Uterus (tissue), 4 donors: ENCODE data around the gene TCHH. TPM values are rescaled to one million over a fixed set of nuclear protein-coding genes. Genes with fewer than 3 reads are reported as not detected.

ENCODE experiments used
- DNase-seq, 2 donors: peaks; one replicate each; pipeline ENCODE4 v3.0.0-alpha.2; 2019 to 2020
- H3K27ac ChIP-seq, 2 donors: fragments of 200-600 bp; sonication (generic); 1 replicate in 1 of 2; 2 replicates in 1 of 2; pipeline ENCODE4 v1.5.1; 2016 to 2018
- H3K27me3 ChIP-seq, 2 donors: fragments of 200-600 bp; sonication (generic); one replicate each; pipeline ENCODE4 v1.5.1; 2018 to 2019; ENCODE audit warnings: control low read depth in 1 of 2
- H3K36me3 ChIP-seq, 2 donors: fragments of 200-600 bp; sonication (generic); one replicate each; pipeline ENCODE4 v1.5.1; 2019; ENCODE audit warnings: control low read depth in 1 of 2
- H3K4me1 ChIP-seq, 2 donors: fragments of 200-600 bp; sonication (generic); one replicate each; pipeline ENCODE4 v1.5.1; 2018 to 2019; ENCODE audit warnings: control low read depth in 1 of 2
- H3K4me3 ChIP-seq, 2 donors: fragments of 200-600 bp; sonication (generic); 1 replicate in 1 of 2; 2 replicates in 1 of 2; pipeline ENCODE4 v1.5.1; 2018 to 2019; ENCODE audit warnings: mild to moderate bottlenecking in 1 of 2
- H3K9me3 ChIP-seq, 2 donors: fragments of 200-600 bp; sonication (generic); one replicate each; pipeline ENCODE4 v1.5.1; 2019; ENCODE audit warnings: control low read depth in 1 of 2
- CTCF ChIP-seq, 4 experiments: fragments of 200-600 bp in 2 of 4; fragments of 450-650 bp in 2 of 4; sonication (generic) in 2 of 4; IDR thresholded peaks; one replicate each; pipeline ENCODE4 v1.5.1; 2016 to 2019; ENCODE audit warnings: antibody characterized with exemption in 4 of 4, mild to moderate bottlenecking in 2 of 4, moderate library complexity in 1 of 4
- POLR2A ChIP-seq, 2 donors: fragments of 450-650 bp; IDR thresholded peaks; one replicate each; pipeline ENCODE4 v1.6.1; 2016; ENCODE audit warnings: antibody characterized with exemption in 2 of 2, mild to moderate bottlenecking in 1 of 2, moderate library complexity in 1 of 2
- intact Hi-C: fragments of 100-400 bp; cut with DNase I; formaldehyde crosslinking; loops from one replicate; pipeline ENCODE4 v1.15.1; 2023; ENCODE audit warnings: low total_unique reads
- total RNA-seq, 4 donors: library from RNA; depleted of rRNA in 3 of 4; stranded (reverse); fragments of >200 nt in 3 of 4; gene quantifications; one replicate each; pipeline versions ENCODE4 v1.1.0 to v1.2.4, GENCODE V29; 2014 to 2023
- donor health status: DM: yes; HTN: yes; CAD: no.

The TCHH gene
- total RNA-seq, 4 donors from 2014 or later, result not detected

DNA sequence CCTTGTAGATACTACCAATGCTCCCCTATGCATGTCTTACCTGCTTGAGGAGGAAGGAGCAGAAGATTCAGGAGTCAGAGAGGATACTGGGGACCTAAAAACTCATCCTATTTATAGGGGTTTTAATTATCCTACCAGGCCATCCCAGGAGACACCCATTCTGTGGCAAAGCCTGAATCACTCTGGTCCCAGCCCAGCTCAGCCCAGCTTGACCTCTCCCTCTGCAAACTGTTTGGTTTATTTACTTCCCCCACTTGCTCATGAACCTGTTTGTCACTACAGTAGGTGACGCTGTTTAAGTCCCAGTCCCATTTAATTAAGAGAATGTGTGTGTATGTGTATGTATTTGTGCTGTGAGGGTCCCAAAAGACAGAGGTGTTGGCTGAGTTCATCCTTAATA, 43.9 kb upstream of the TCHH start, which contains the start of gene RPTN:
TSS of gene RPTN (minus strand) at position 85 of the 400 bp plus-strand sequence. CDS start 1,339 bp downstream, outside the sequence.
- TF ChIP-seq POLR2A (IDR thresholded peaks at IDR 0.05) (no peak), CTCF (IDR thresholded peaks at IDR 0.05) (no peak)
- no peaks in the 10 kb centered on the region for H3K9me3 ChIP-seq
- no peaks in the 10 kb centered on the region for H3K27me3 ChIP-seq
- no peak within 1 kb of the TSS for H3K4me3 ChIP-seq
- no peaks in the 10 kb centered on the region for H3K36me3 ChIP-seq
- intact Hi-C loops, result no loop called here
- H3K4me1 ChIP-seq, result no peaks in the 10 kb centered on the region
- no peak within 1 kb of the TSS for H3K27ac ChIP-seq
- DNase-seq, result no peak

- no peak for DNase-seq
- Histone ChIP-seq H3K4me3 (no peak overlapping the region), H3K9me3 (no peaks in the 10 kb centered on the region), H3K27ac (no peak overlapping the region), H3K36me3 (no peaks in the 10 kb centered on the region), H3K27me3 (no peaks in the 10 kb centered on the region), H3K4me1 (no peaks in the 10 kb centered on the region)
- no peak for TF ChIP-seq CTCF (IDR thresholded peaks at IDR 0.05)
- TF ChIP-seq POLR2A (IDR thresholded peaks at IDR 0.05), result no peak
- intact Hi-C loops, result no loop called here
Measured at GRCh38 chr1:152153996-152154395, 38.8 kb upstream of the TCHH start.

DNA sequence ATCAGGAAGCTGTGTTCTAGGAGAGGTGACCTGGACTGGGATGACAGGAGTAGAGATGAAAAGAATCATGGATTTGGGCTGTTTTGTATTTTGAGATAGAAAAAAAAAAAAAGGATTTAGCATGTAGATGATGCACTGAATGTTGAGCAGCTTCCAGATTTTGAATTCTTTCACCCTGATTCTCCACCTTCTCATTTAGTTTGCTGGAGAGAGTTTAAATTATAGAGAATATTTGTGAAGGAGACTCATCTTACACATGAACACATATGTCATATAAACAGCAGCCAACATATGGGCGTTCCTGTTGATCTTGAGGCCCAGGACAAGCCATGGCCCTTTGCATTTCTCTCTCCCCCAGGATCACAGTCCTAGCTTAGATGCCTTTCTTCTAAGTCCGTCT, 36.4 kb upstream of the TCHH start:
- TF ChIP-seq POLR2A (IDR thresholded peaks at IDR 0.05), result no peak
- TF ChIP-seq CTCF (IDR thresholded peaks at IDR 0.05), result no peak
- H3K36me3 ChIP-seq, result no peaks in the 10 kb centered on the region
- peaks cover 0 to 4% of the 10 kb centered on the region in 2 donors for H3K9me3 ChIP-seq
- H3K4me3 ChIP-seq, result no peak overlapping the region
- H3K4me1 ChIP-seq, result no peaks in the 10 kb centered on the region
- H3K27ac ChIP-seq, result no peak overlapping the region
- intact Hi-C loops, result no loop called here
- no peak for DNase-seq
- H3K27me3 ChIP-seq, result no peaks in the 10 kb centered on the region

DNA sequence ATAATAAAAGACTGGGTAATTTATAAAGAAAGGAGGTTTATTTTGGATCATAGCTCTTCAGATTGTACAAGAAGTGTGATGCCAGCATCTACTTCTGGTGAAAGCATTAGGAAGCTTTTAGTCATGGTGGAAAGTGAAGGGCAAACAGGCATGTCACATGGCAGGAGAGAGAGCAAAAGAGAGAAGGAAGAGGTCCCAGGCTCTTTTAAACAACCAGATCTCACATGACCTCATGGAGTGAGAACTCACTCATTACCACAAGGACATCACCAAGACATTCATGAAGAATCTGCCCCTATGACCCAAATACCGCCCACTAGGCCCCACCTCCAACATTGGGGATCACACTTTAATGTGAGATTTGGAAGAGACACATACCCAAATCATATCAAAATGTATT, 33.7 kb upstream of the TCHH start:
- no peaks in the 10 kb centered on the region for H3K4me1 ChIP-seq
- H3K9me3 ChIP-seq, result peaks cover 0 to 4% of the 10 kb centered on the region in 2 donors
- TF ChIP-seq CTCF (IDR thresholded peaks at IDR 0.05) (no peak), POLR2A (IDR thresholded peaks at IDR 0.05) (no peak)
- no peaks in the 10 kb centered on the region for H3K36me3 ChIP-seq
- intact Hi-C loops, result no loop called here
- no peak overlapping the region for H3K4me3 ChIP-seq
- no peaks in the 10 kb centered on the region for H3K27me3 ChIP-seq
- H3K27ac ChIP-seq, result no peak overlapping the region
- no peak for DNase-seq

- no peak overlapping the region for H3K27ac ChIP-seq
- no peak overlapping the region for H3K4me3 ChIP-seq
- H3K9me3 ChIP-seq, result peaks cover 0 to 4% of the 10 kb centered on the region in 2 donors
- TF ChIP-seq CTCF (IDR thresholded peaks at IDR 0.05) (no peak), POLR2A (IDR thresholded peaks at IDR 0.05) (no peak)
- H3K4me1 ChIP-seq, result no peaks in the 10 kb centered on the region
- H3K36me3 ChIP-seq, result no peaks in the 10 kb centered on the region
- H3K27me3 ChIP-seq, result no peaks in the 10 kb centered on the region
- intact Hi-C loops, result no loop called here
- DNase-seq, result no peak
Measured at GRCh38 chr1:152148051-152148450, 32.8 kb upstream of the TCHH start.
